ENCODE measurements around the gene CHCHD5.

Gene CHCHD5

DNA sequence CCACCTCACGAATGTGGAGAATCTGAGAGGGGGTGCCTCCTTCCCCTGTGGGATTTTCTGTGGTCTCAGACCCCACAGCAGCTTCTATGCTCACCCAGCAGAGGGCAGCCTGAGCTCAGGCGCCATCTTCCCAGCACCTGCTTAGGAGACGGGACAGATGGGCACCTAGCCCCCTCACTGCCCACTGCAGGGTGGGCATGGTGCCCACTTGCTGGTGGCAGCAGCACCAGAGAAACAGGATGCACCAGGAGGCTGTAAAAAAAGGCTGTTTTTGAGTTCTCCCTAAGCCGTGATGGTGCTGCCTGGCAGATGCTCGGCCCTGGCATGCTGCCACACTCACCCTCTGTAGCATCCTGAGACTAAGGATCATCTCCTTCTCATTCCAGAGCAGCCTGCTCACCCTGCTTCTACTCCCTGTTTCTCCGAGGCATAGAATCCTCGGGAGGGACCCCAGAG lies 42.2 kb downstream of the CHCHD5 start:
- H3K27ac ChIP-seq: peak overlapping the region; percentile 99
- DNase-seq (ENCODE audit: low spot score): peak; percentile 50
- ChIA-PET POLR2A (ENCODE audit: low non-redundant PET) (interaction anchor here (1.1 to 1.2 kb wide), 2 partner anchors 19 to 100 kb away, joined by 4 to 7 read pairs; partner anchors contain the start of gene SLC20A1), CTCF (interaction anchor here (0.6 to 3.2 kb wide), 11 partner anchors 8 to 349 kb away, joined by 3 to 25 read pairs (median 5); partner anchors contain the start of gene SLC20A1)
- TF ChIP-seq CTCF (conservative IDR thresholded peaks at IDR 0.05; ENCODE audit: low read depth): peak; percentile 83

- ChIA-PET CTCF (interaction anchor here (0.6 to 3.2 kb wide), 10 partner anchors 9 to 350 kb away, joined by 3 to 25 read pairs (median 6); partner anchors contain the start of gene SLC20A1), POLR2A (ENCODE audit: low non-redundant PET) (interaction anchor here (0.6 to 1.2 kb wide), 4 partner anchors 18 to 399 kb away, joined by 3 to 7 read pairs (median 4); partner anchors contain the start of gene SLC20A1)
- TF ChIP-seq CTCF (conservative IDR thresholded peaks at IDR 0.05; ENCODE audit: low read depth): no peak
- H3K27ac ChIP-seq: peak overlapping the region; percentile 99
- DNase-seq (ENCODE audit: low spot score): peak; percentile 84
Observed at GRCh38 chr2:112627060-112628040, 42.9 kb downstream of the CHCHD5 start.

GRCh38 chr2:112629224-112629623 lies 44.8 kb downstream of the CHCHD5 start:
- CTCF ChIA-PET: interaction anchor here (0.6 to 0.9 kb wide), 3 partner anchors 29 to 761 kb away, joined by 3 to 4 read pairs (median 3); no protein-coding TSS in a partner anchor
- no peak for DNase-seq (ENCODE audit: low spot score)
- POLR2A ChIA-PET (ENCODE audit: low non-redundant PET): no interaction called here
- H3K27ac ChIP-seq: peak overlapping the region; percentile 39; the same call in 1 of the 2 replicates
- TF ChIP-seq CTCF (conservative IDR thresholded peaks at IDR 0.05; ENCODE audit: low read depth): no peak

GRCh38 chr2:112629823-112630222 lies 45.4 kb downstream of the CHCHD5 start:
- POLR2A ChIA-PET (ENCODE audit: low non-redundant PET): no interaction called here
- peak overlapping the region; percentile 39; the same call in 1 of the 2 replicates for H3K27ac ChIP-seq
- TF ChIP-seq CTCF (conservative IDR thresholded peaks at IDR 0.05; ENCODE audit: low read depth): no peak
- CTCF ChIA-PET: interaction anchor here (1.3 kb wide), 1 partner anchor 27 kb away, joined by 4 read pairs; no protein-coding TSS in a partner anchor
- no peak for DNase-seq (ENCODE audit: low spot score)

- CTCF ChIA-PET: interaction anchor here (1.3 kb wide), 1 partner anchor 27 kb away, joined by 4 read pairs; no protein-coding TSS in a partner anchor
- POLR2A ChIA-PET (ENCODE audit: low non-redundant PET): no interaction called here
- no peak for DNase-seq (ENCODE audit: low spot score)
Observed at GRCh38 chr2:112630268-112630667, 45.9 kb downstream of the CHCHD5 start.

More at GRCh38 chr2:112630268-112630667, 45.9 kb downstream of the CHCHD5 start:
- H3K27ac ChIP-seq: no peak overlapping the region
- no peak for TF ChIP-seq CTCF (conservative IDR thresholded peaks at IDR 0.05; ENCODE audit: low read depth)
